ENCODE data around the gene INSL6.

Gene INSL6

GRCh38 chr9:5195463-5195862, 10.0 kb upstream of the INSL6 start:
- Histone ChIP-seq H3K18ac (ENCODE audit: low read length) (no peak overlapping the region), H3K27me3 (ENCODE audit: control insufficient read depth in 3 of 3, insufficient read depth in 3 of 3, low read depth in 1 of 3, low read length in 3 of 3) (no peaks in the 10 kb centered on the region)

GRCh38 chr9:5193345-5193744, 7.9 kb upstream of the INSL6 start:
- Histone ChIP-seq H3K14ac (ENCODE audit: low read length) (no peak overlapping the region), H3K4me2 (ENCODE audit: insufficient read depth, low read length, poor library complexity, severe bottlenecking) (no peak overlapping the region), H2BK120ac (ENCODE audit: low read depth, low read length) (no peak overlapping the region), H3K9me3 (replicated peaks in 1 of 2; ENCODE audit: control insufficient read depth in 2 of 2, insufficient read depth in 1 of 2, low read depth in 1 of 2, low read length in 2 of 2) (no peaks in the 10 kb centered on the region), H3K18ac (ENCODE audit: low read length) (no peak overlapping the region), H3K4ac (ENCODE audit: low read length) (no peak overlapping the region), H3K79me1 (ENCODE audit: low read depth, low read length) (no peaks in the 10 kb centered on the region), H2BK15ac (ENCODE audit: low read length) (no peak overlapping the region), H2BK5ac (ENCODE audit: low read length) (no peak overlapping the region), H3K9ac (ENCODE audit: low read depth, low read length, poor library complexity) (no peak overlapping the region), H3K4me3 (ENCODE audit: low read length in 2 of 2) (no peak overlapping the region), H2AK5ac (ENCODE audit: low read depth, low read length) (no peak overlapping the region), H4K91ac (ENCODE audit: low read depth, low read length, poor library complexity) (no peak overlapping the region), H4K8ac (ENCODE audit: low read depth, low read length) (no peak overlapping the region), H2AFZ (ENCODE audit: low read length) (no peak overlapping the region), H3K27me3 (ENCODE audit: control insufficient read depth in 3 of 3, insufficient read depth in 3 of 3, low read depth in 1 of 3, low read length in 3 of 3) (no peaks in the 10 kb centered on the region), H2BK12ac (ENCODE audit: low read length) (no peak overlapping the region), H3K36me3 (replicated peaks in 1 of 2; ENCODE audit: control insufficient read depth in 2 of 2, insufficient read depth in 2 of 2, low read length in 2 of 2) (no peaks in the 10 kb centered on the region), H3K27ac (replicated peaks; ENCODE audit: low read length) (no peak overlapping the region), H3K23ac (ENCODE audit: low read depth, low read length, poor library complexity) (no peak overlapping the region), H3K4me1 (ENCODE audit: control insufficient read depth in 2 of 2, insufficient read depth in 1 of 2, low read depth in 1 of 2, low read length in 2 of 2) (no peaks in the 10 kb centered on the region)
- WGBS, 2 donors (ENCODE audit: extremely low coverage in 2 of 2, insufficient read length in 2 of 2, insufficient replicate concordance in 1 of 2): no CpG with 5 or more reads among the region's 2 CpGs
- DNase-seq (ENCODE audit: low spot score): no peak

More at GRCh38 chr9:5195463-5195862, 10.0 kb upstream of the INSL6 start:
- no peak overlapping the region for H3K4ac ChIP-seq (ENCODE audit: low read length)
- H2AFZ ChIP-seq (ENCODE audit: low read length): no peak overlapping the region
- no peaks in the 10 kb centered on the region for H3K9me3 ChIP-seq (replicated peaks in 1 of 2; ENCODE audit: control insufficient read depth in 2 of 2, insufficient read depth in 1 of 2, low read depth in 1 of 2, low read length in 2 of 2)
- no peak overlapping the region for H3K9ac ChIP-seq (ENCODE audit: low read depth, low read length, poor library complexity)
- H3K27ac ChIP-seq (replicated peaks; ENCODE audit: low read length): no peak overlapping the region
- H2BK120ac ChIP-seq (ENCODE audit: low read depth, low read length): no peak overlapping the region
- H2BK5ac ChIP-seq (ENCODE audit: low read length): no peak overlapping the region
- H3K4me2 ChIP-seq (ENCODE audit: insufficient read depth, low read length, poor library complexity, severe bottlenecking): no peak overlapping the region
- H3K36me3 ChIP-seq (replicated peaks in 1 of 2; ENCODE audit: control insufficient read depth in 2 of 2, insufficient read depth in 2 of 2, low read length in 2 of 2): no peaks in the 10 kb centered on the region
- H4K8ac ChIP-seq (ENCODE audit: low read depth, low read length): no peak overlapping the region
- no peak overlapping the region for H3K4me3 ChIP-seq (ENCODE audit: low read length in 2 of 2)
- no peaks in the 10 kb centered on the region for H3K79me1 ChIP-seq (ENCODE audit: low read depth, low read length)
- no peak overlapping the region for H4K91ac ChIP-seq (ENCODE audit: low read depth, low read length, poor library complexity)
- no peak overlapping the region for H2AK5ac ChIP-seq (ENCODE audit: low read depth, low read length)
- H3K23ac ChIP-seq (ENCODE audit: low read depth, low read length, poor library complexity): no peak overlapping the region
- WGBS, 2 donors (ENCODE audit: extremely low coverage in 2 of 2, insufficient read length in 2 of 2, insufficient replicate concordance in 1 of 2): no CpG with 5 or more reads among the region's 1 CpG
- H3K4me1 ChIP-seq (ENCODE audit: control insufficient read depth in 2 of 2, insufficient read depth in 1 of 2, low read depth in 1 of 2, low read length in 2 of 2): no peaks in the 10 kb centered on the region
- no peak overlapping the region for H2BK12ac ChIP-seq (ENCODE audit: low read length)
- H3K14ac ChIP-seq (ENCODE audit: low read length): no peak overlapping the region
- no peak for DNase-seq (ENCODE audit: low spot score)
- H2BK15ac ChIP-seq (ENCODE audit: low read length): no peak overlapping the region

DNA sequence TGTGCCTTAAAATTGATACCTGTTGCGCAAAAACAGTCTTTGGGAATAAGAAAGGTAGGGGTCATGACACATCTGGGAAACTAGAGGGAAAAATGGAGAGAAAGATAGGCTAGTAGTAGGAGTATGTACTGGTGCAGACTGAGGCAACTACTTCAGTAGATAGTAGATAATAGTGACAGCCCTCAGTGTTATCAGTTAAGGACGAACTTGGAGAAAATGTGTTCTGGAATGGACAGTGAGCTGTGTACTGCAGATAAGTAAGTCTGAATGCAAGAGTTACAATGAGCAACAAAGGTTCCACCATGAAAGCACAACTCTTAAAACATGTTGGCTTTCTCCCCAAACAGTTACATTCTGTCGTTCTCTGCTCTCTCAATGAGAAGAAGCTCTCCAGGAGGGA, 6.5 kb upstream of the INSL6 start:
- Histone ChIP-seq H2BK120ac (ENCODE audit: low read depth, low read length) (no peak overlapping the region), H3K4me3 (ENCODE audit: low read length in 2 of 2) (no peak overlapping the region), H2BK15ac (ENCODE audit: low read length) (no peak overlapping the region), H3K9ac (ENCODE audit: low read depth, low read length, poor library complexity) (no peak overlapping the region), H4K8ac (ENCODE audit: low read depth, low read length) (no peak overlapping the region), H3K4me1 (ENCODE audit: control insufficient read depth in 2 of 2, insufficient read depth in 1 of 2, low read depth in 1 of 2, low read length in 2 of 2) (no peaks in the 10 kb centered on the region), H3K79me1 (ENCODE audit: low read depth, low read length) (no peaks in the 10 kb centered on the region), H2AK5ac (ENCODE audit: low read depth, low read length) (no peak overlapping the region), H3K9me3 (replicated peaks in 1 of 2; ENCODE audit: control insufficient read depth in 2 of 2, insufficient read depth in 1 of 2, low read depth in 1 of 2, low read length in 2 of 2) (no peaks in the 10 kb centered on the region), H3K36me3 (replicated peaks in 1 of 2; ENCODE audit: control insufficient read depth in 2 of 2, insufficient read depth in 2 of 2, low read length in 2 of 2) (no peaks in the 10 kb centered on the region), H4K91ac (ENCODE audit: low read depth, low read length, poor library complexity) (no peak overlapping the region), H2BK5ac (ENCODE audit: low read length) (no peak overlapping the region), H3K14ac (ENCODE audit: low read length) (no peak overlapping the region), H3K27ac (replicated peaks; ENCODE audit: low read length) (no peak overlapping the region), H3K27me3 (ENCODE audit: control insufficient read depth in 3 of 3, insufficient read depth in 3 of 3, low read depth in 1 of 3, low read length in 3 of 3) (no peaks in the 10 kb centered on the region), H3K23ac (ENCODE audit: low read depth, low read length, poor library complexity) (no peak overlapping the region), H2AFZ (ENCODE audit: low read length) (no peak overlapping the region), H3K18ac (ENCODE audit: low read length) (no peak overlapping the region), H3K4me2 (ENCODE audit: insufficient read depth, low read length, poor library complexity, severe bottlenecking) (no peak overlapping the region), H3K4ac (ENCODE audit: low read length) (no peak overlapping the region), H2BK12ac (ENCODE audit: low read length) (no peak overlapping the region)
- DNase-seq (ENCODE audit: low spot score): no peak
- no CpG with 5 or more reads among the region's 3 CpGs for WGBS, 2 donors (ENCODE audit: extremely low coverage in 2 of 2, insufficient read length in 2 of 2, insufficient replicate concordance in 1 of 2)

- Histone ChIP-seq H3K9ac (ENCODE audit: low read depth, low read length, poor library complexity) (no peak overlapping the region), H3K4me3 (ENCODE audit: low read length in 2 of 2) (no peak overlapping the region), H3K27ac (replicated peaks; ENCODE audit: low read length) (no peak overlapping the region), H3K4me2 (ENCODE audit: insufficient read depth, low read length, poor library complexity, severe bottlenecking) (no peak overlapping the region), H2AK5ac (ENCODE audit: low read depth, low read length) (no peak overlapping the region), H2BK12ac (ENCODE audit: low read length) (no peak overlapping the region), H3K18ac (ENCODE audit: low read length) (no peak overlapping the region), H3K23ac (ENCODE audit: low read depth, low read length, poor library complexity) (no peak overlapping the region), H2BK15ac (ENCODE audit: low read length) (no peak overlapping the region), H3K14ac (ENCODE audit: low read length) (no peak overlapping the region), H3K4me1 (ENCODE audit: control insufficient read depth in 2 of 2, insufficient read depth in 1 of 2, low read depth in 1 of 2, low read length in 2 of 2) (no peaks in the 10 kb centered on the region), H4K91ac (ENCODE audit: low read depth, low read length, poor library complexity) (no peak overlapping the region), H2BK5ac (ENCODE audit: low read length) (no peak overlapping the region), H3K9me3 (replicated peaks in 1 of 2; ENCODE audit: control insufficient read depth in 2 of 2, insufficient read depth in 1 of 2, low read depth in 1 of 2, low read length in 2 of 2) (no peaks in the 10 kb centered on the region), H3K79me1 (ENCODE audit: low read depth, low read length) (no peaks in the 10 kb centered on the region), H3K36me3 (replicated peaks in 1 of 2; ENCODE audit: control insufficient read depth in 2 of 2, insufficient read depth in 2 of 2, low read length in 2 of 2) (no peaks in the 10 kb centered on the region), H3K27me3 (ENCODE audit: control insufficient read depth in 3 of 3, insufficient read depth in 3 of 3, low read depth in 1 of 3, low read length in 3 of 3) (no peaks in the 10 kb centered on the region), H4K8ac (ENCODE audit: low read depth, low read length) (no peak overlapping the region), H2BK120ac (ENCODE audit: low read depth, low read length) (no peak overlapping the region), H2AFZ (ENCODE audit: low read length) (peak overlapping the region; percentile 39), H3K4ac (ENCODE audit: low read length) (no peak overlapping the region)
- no CpG with 5 or more reads among the region's 10 CpGs for WGBS, 2 donors (ENCODE audit: extremely low coverage in 2 of 2, insufficient read length in 2 of 2, insufficient replicate concordance in 1 of 2)
- no peak for DNase-seq (ENCODE audit: low spot score)
These were observed 2.9 kb upstream of the INSL6 start for GRCh38 chr9:5188060-5188984.
